NCI-H226 (cell line): Measurements from ENCODE around the gene SVEP1.
"Not testable (repeated sequence)": the region's sequence is repeated elsewhere in the genome, so short reads cannot be mapped to it uniquely, and the experiment has no call there.

Source experiments
- DNase-seq: peaks from one replicate; pipeline ENCODE4 v3.0.0-alpha.2; 2015

The SVEP1 gene

DNA sequence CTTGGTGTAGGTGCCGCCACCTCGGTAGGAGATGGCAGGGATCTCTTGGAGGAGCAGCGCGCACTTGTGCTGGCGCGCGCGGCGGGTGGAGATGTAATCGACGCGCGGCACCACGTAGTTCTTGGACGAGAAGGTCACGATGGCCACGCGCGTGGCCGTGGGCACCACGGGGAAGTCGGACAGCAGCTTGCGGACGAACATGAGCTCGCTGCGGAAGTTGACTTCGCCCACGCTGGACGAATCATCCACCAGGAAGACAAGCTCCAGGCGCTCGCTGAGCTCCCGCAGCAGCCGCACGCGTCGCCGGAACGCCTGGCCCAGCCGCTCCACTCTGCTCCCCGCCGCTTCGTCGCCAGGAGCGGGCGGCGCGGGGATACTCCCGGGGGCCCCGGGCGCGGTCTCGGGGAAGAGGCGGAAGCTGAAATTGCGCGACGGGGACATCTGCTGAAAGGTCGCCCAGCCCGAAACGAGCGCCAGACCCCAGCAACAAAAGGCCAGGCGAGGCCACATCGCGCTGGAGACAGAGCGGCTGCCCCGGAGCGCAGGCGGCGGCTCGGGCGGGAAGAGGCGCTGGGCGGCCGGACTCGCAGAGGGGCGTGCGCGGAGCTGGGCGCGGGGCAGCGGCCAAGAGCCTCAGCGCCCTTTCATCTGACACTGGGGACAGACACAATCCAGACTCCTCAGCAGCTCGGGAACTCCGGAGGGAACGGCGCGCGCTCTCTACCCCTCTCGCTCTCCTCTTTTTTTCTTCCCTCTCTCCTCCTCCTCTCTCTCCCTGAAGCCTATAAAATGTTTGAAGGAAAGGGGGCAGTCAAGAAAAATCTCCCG lies at the start of gene SVEP1:
Gene SVEP1, minus strand, starts transcription at position 708 of the 828 bp plus-strand sequence. Its CDS starts 198 bp downstream, at position 510.
- DNase-seq = no peak

DNA sequence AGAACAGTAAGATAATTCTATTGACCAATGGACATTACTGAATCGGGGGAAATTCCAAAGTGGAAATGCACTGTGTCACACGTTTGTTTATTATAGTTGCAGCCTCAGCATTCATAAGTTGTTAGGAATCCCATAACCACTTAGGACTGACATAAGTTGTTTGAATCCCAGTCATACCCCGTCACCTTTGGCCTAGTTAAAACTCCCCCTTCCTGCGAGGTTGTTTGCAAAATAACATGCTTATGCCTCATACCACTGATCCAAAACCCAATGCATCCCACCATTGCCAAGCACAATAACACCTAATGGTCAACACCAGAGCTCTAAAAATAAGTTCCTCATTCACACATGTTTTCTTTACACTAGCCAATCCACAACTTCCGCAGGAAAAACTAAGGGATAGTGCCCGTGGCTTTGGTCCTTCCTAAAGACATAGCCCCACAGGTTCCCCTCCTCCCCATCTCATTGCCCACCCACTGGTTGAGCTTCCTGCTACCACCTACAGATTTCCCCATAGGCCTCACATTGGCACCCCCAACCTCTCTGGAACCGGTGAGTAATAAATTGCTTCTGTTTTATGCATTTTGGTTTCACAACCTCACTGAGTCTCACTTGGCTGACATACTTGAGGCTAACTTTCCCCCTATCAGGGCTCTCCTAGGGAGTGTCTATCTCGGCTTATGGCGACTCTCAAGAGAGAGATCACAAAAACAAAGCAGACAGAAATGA lies 46.7 kb upstream of the SVEP1 start:
- peak; percentile 85 for DNase-seq

DNA sequence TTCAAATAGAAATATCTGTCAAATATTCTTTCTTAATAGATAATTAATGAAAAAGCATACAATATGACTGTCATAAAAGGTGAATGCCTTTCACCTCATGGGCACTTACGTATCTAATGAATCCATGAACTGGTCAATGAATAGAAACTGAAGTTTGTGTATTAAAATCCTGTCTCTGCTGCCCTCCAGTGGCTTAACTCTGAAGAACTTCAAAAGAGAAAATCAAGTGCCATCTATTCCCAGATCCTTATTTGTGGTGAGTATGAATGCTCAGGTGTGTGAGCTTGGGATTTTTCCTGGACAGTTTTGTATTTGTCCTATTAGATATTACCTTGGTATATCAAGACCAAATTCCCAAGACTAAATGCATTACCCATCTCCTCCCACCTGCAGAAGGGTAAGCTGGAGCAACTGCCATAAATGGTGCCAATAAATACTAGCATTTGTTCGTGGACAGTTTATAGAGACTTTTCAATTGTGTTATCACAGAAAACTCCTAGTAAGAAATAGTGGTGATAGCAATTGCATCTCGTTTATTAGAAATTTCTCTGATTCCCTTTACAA lies 44.0 kb upstream of the SVEP1 start:
- DNase-seq = peak; percentile 26

DNA sequence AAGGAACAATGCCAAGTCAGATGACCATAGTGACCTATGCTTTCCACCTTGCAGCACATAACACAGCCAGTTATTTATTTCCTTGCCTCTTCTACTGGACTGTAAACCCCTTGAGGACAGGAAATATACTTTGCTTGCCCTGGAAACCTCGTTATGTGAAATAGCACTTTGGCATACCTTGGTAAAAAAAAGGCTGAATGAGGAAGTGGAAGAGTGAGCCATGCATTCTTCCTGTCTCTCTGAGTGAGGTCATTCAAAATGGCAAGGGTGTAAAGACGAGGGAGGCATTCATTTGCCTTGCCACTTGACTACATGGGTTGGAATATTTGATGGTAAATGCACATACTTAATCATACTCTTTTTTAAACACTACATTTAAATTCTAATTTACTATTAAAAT lies 42.8 kb upstream of the SVEP1 start:
- DNase-seq = no peak

DNA sequence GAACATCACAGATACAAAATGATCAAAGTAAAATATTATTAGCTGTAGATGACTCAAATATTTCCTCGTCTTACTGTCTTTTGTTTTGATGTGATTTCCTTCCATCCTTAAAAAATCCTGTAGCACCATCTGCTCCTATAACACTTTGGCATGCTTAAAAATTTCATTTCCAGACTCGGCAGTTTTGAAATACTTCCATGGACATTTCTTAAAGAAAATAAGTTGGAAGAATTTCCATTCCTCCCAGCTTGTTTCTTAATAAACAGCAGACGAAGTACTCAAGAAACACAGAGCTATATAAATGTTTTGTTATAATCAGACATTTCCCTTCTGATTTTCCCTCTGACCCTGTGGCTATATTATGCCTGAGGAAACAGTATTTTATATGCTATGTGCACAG lies 41.2 kb upstream of the SVEP1 start:
- no peak for DNase-seq

DNA sequence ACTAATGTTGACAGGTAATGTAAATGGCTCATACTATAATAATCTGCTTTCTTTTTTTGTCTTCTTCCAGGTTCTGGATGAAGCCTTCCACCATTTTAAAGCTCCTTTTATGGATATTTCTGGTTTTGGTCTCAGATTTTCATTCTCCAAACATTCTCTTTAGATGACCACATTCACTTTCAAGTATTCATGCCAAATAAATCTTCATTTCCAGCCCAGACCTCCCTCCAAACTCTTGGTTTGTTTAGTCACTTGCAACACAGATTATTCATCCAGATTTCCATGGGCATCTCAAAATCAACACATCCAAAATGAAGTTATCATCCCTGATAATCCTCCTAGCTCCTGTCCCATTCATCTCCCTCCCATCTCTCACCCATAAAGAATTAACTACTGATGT lies 40.3 kb upstream of the SVEP1 start:
- no peak for DNase-seq

DNA sequence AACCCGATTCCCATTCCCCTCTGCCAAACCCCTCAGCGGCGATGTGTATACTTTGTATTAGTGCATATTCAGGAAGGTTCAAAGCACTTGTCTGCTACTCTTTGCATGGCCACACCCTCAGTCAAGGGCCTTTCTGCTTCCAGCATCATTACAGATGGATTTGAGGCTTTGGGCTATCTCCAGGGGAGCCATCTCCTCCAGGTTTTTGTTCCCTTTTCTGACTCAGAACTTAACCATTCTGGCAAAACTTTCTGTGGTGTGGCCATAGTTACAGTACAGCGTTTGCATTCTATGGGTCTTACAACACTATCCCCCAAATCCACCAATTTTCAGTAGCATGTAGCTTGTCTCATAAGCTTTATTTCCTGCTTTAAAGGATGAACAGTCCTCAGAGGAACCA lies 36.0 kb upstream of the SVEP1 start:
- DNase-seq = peak; percentile 79

DNA sequence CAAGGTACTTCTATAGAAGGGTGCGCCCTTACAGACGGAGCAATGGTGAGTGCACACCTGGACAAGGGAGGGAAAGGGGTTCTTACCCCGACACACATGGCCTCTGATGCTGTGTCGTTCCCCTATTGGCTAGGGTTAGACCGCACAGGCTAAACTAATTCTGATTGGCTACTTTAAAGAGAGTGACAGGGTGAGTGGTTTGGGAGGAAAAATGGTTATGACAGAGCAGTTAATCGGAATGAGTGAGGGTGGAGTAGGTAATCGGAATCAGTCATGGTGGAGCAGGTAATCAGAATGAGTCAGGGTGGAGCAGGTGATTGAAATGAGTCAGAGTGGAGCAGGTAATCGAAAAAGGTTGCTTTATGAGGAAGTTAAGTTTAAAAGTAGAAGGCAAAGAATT lies 35.0 kb upstream of the SVEP1 start:
- DNase-seq = not testable (repeated sequence)

DNA sequence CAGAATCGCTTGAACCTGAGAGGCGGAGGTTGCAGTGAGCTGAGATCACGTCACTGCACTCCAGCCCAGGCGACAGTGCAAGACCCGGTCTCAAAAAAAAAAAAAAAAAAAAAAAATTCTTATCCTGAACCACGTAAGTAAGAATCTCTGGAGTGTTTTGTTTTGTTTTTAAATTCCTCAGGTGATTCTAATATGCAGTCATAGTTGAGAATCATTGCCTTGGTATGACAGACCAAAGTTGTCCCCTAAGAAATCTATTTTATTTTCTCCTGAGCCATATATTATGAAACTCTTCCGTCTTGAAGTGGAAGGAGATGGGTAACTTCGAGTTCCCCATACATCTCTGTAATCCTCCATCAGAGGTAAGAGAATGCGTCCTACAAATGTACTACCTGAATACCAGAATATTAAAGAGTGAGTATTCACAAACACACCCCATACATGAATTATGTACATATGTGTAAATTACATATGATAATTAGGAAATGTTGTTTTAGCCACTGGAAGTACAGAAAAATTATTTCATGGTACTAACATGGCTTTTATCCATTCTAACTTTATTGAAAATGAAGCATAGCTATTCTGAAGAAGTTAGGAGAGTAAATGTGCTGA lies 26.7 kb upstream of the SVEP1 start:
- peak; percentile 24 for DNase-seq

DNA sequence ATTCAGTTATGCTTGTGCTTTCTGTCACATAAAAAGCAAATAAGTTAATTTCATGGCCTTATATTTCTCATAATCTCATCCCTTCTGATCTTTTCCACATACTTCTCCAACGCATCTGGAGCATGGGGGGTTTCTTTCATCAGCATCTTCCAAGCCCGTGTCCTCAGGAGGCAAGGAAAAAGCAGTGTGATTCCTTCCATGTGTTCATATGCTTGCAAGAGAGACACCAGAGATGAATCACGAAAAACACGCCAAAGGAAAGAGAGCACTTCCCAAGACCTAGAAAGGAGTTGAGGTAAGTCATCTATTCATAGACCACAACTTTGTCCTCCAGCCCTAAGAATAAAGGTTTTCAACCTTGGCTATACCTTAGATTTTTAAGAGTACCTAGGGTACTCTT lies 26.0 kb upstream of the SVEP1 start:
- no peak for DNase-seq

DNA sequence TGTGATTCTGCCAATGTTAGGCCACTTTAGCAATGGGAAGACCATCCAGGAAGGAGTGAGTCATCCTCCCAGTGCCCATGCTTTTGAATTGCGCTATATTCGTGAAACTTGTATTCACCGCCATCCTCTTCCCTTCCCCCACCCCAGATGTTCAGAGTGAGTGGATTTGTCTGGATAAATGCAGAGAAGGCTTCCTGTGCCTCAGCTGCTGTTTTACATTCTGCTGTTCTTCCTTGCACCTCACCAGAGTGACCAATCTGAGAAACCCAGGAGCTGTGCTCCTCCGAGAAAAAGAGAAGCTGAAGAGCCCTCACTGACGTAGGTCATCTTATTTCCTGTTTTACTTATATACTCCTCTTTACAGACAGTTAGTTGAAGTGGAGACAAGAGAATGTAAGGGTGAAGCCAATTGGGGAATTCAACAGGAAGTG lies 24.6 kb upstream of the SVEP1 start:
- DNase-seq = no peak

DNA sequence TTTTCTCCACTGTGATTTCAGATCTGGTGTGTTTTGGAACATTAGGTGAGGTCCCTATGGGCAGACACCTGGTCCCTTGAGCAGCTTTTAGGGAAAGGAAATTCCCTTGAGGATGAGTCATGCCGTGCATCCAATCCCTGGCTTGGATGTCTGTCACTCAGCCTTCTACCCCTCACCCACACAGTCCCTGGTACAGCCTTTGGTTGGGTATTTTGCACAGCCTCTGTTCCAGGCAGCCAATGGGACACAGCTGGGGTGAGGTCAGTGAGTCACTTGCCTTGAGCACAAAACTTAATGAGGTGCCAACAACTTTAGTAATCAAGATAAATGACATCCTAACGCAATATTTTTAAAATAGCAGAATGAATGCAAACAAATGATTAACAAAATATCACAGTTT lies 22.7 kb upstream of the SVEP1 start:
- DNase-seq = no peak

DNA sequence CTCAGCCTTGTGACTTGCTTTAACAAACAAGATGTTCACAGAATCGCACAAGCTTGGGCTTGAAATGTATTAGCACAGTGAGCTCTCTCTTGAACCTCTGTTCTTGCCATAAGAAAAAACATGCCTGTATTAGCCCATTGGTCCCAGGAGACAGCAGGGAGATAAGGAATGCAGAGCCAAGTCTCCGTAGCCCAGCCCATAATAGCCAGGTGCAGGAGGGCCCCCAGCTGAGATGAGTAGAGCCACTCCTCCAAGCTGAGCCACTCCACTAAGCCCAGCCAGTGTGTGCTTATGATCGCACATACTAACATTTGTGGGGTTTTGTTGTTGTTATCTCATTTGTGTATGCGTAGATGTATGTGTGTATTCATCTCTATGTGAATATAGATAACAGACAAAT lies 21.6 kb upstream of the SVEP1 start:
- DNase-seq = no peak

DNA sequence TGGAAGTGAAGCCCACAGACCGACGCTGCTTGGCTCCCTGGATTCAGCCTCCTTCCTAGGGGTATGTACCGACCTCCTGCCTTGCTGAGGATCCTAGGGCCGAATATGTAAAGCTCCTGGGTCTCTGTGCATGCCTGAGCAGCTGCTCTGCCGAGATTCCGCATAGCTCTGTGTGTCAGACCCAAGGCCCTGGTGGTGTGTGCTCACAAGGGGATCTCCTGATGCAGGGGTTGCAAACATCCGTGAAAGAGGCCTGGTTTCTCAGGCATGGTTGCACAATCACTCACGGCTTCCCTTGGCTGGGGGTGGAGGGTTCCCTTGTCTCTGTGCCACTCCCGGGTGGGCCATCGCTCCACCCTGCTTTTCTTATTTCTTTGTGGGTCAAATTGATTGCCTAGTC lies 19.9 kb upstream of the SVEP1 start:
- no peak for DNase-seq

DNA sequence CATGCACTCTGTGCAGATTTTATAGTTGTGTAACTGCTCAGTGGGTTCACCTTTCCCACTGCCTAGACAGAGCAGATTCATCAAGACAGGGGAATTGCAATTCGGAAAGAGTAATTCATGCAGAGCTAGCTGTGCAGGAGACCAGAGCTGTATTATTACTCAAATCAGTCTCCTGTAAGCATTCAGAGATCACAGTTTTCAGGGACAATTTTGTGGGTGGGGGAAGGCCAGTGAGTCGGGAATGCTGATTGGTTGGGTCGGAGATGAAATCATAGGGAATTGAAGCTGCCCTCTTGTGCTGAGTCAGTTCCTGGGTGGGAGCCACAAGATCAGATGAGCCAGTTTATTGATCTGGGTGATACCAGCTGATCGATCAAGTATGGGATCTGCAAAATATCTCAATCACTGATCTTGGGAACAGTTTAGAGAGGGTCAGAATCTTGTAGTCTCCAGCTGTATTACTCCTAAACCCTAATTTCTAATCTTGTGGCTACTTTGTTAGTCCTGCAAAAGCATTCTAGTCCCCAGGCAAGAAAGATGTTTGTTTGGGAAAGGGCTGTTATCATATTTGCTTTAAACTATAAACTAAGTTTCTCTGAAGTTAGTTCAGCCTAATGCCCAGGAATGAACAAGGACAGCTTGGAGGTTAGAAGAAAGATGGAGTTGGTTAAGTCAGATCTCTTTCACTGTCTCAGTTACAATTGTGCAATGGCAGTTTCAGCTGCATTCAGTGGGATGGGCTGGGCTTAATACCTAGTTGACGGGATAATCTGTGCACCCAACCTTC lies 12.7 kb upstream of the SVEP1 start:
- peak; percentile 27 for DNase-seq

DNA sequence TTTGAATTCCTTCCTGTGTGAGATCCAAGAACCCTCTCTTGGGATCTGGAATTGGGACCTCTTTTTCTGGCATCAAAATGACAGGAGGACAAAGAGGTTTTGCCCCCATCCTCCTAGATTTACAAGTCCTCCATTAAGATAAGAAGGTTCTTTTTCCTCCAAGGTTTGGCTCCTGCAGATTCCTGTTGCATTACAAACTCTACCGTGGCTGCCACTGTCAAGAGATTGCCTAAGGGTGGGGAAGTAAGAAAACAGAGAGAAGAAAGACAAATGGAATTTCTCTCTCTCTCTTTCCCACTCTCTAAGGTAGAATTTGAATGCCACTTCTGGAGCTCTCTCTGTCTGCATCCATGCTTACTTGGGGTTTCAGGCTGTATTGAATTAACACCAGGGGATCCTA lies 12.0 kb upstream of the SVEP1 start:
- peak; percentile 82 for DNase-seq

DNA sequence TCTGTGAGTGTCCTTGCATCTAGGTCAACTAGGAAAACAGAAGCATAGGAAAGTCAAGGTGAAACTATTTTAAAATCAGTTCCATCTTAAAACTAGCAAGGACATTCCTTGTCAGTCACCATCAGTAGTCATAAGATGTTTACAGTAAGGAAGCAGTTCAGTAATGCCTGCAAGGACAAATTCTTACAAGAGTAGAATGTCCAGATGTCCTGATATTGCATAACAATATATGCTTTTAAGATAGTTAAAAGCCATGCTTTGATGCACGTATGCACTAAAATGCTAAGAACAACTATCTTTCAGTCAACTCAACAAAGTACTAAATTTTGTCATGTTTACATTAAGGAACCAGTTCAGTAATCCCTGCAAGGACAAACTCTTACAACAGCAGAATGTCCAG lies 11.3 kb upstream of the SVEP1 start:
- DNase-seq = no peak

DNA sequence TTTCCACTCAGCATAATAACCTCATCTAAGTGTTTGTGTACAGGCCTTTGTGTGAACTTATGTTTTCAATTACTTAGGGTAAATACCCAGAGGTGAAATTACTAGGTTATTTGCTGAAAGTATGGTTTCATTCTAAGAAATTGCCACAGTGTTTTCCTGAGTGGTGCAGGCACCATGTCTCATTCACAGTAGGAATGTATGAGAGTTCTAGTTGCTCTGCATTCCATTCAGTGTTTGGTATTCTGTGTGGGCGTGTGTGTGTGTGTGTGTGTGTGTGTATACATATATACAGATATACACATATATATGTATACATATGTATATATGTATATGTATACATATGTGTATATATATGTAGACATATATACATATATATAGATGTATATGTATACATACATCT lies 8.8 kb upstream of the SVEP1 start:
- no peak for DNase-seq

DNA sequence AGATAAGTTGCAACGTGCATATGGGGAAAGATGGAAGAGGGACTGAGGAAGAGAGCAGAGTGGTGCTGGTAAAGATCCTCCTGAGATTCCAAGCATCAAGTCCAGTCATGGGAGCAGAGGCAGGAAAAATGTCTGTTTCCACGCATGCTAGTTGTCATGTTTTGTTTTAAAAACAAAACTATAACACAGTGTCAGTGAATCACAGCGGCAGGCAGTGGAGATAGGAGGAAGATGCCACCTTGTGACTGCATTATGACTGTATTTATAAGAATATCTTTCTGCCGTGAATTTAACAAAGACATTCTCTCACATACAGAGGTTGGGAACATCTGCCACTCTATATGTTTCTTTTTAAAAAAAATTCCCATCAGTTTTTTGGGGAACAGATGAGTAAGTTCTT lies 3.7 kb upstream of the SVEP1 start:
- peak; percentile 34 for DNase-seq

DNA sequence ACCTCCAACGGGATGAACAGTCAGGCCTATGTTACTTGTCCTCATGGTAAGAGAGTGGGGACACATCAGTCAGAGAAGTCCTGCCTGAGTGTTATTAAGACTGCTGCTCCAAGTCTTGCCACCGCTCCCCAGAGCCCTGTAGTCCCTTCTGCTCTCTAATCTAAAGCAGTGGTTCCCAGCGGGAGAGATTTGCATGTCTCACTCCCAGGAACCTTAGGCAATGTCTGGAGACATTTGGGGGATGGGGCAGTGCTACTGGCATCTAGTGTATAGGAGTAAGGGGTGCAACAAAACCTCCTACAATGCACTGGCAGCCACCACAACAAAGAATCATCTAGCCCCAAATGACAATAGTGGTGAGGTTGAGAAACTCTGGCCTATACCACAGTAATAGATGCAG lies 2.6 kb upstream of the SVEP1 start:
- no peak for DNase-seq

DNA sequence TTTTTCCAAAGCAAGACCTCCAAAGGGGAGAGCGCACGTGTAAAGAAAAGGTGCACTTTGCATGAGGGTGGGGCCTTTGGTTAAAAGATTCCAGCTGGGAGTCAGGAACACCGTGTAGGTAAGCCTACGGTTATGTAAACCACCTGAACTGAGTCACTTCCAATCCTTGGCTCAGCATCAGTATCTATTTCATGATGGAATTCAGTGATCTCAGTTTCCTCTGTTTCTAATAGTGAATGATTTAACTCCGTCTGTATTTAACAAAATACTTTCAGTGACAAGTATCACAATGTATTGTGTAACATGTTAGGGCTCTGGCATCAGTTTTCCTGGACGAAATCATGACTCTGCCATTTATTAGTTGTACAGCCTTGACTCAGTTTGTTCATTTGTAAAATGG lies 1.3 kb upstream of the SVEP1 start:
- DNase-seq = no peak

DNA sequence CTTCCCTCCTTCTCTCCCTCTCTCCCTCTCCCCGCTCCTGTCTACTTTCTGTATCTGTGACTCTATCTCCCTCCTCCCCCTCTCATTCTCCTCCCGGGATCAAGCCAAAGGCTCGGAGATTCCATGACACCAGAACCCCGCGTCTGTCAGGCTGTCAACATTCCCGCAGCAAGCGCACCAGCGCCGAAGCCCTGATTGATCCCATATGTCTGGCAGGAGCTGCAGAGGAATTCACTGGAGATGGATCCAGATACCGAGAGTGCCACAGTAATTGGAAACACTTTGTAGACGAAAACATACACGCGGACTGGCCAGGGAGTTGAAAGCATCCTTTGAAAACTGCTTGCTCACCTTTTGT lies 300 bp upstream of the SVEP1 start:
- DNase-seq = no peak

DNA sequence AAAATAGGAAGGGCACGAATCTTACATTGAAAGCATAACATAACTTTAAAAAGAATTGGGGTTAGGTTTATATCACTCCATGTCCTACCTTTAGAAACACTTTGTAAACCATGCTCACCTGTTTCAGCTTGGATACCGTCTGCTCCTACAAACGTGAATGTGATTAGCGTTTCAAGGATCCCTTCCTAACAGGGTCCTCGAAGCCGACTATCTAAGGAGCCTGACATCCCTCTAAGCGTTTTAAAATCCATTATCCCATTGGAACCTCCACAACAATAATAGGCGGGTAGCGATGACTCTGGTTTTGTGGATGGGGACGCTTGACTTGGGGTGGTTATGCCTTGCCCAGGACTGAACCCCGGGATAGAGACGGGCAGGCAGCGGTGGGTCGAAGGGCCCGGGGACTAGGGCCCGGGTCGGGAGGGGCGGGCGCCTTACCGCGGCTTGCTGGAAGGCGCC lies 937 bp downstream of the SVEP1 start:
- DNase-seq = no peak
